ENCODE data around the gene MPRIP. TPM values are rescaled to one million over a fixed set of nuclear protein-coding genes. Genes with fewer than 3 reads are reported as not detected.

MPRIP gene
- total RNA-seq, 2 donors from 2014 or later = 235 to 252 TPM

GRCh38 chr17:17151962-17152361, 109.7 kb downstream of the MPRIP start:
- Histone ChIP-seq H3K4me1 (ENCODE audit: control insufficient read depth in 1 of 2, low read depth in 2 of 2) (peaks cover 20 to 29% of the 10 kb centered on the region in 2 donors), H3K36me3 (peaks cover 39% of the 10 kb centered on the region), H3K4me3 (no peak overlapping the region), H3K9me3 (no peaks in the 10 kb centered on the region), H3K27me3 (replicated peaks; ENCODE audit: insufficient read depth) (no peaks in the 10 kb centered on the region), H3K27ac (peak overlapping the region; percentile 69 to 86)
- TF ChIP-seq CTCF (IDR thresholded peaks at IDR 0.05) = no peak
- DNase-seq (ENCODE audit: low spot score) (peak; percentile 86), ATAC-seq (ENCODE audit: insufficient number of reproducible peaks, low FRiP score, low read depth) (peak; percentile 64)

GRCh38 chr17:17152385-17152784, 110.1 kb downstream of the MPRIP start:
- no peak overlapping the region for H3K4me3 ChIP-seq
- H3K36me3 ChIP-seq = peaks cover 39% of the 10 kb centered on the region
- ATAC-seq (ENCODE audit: insufficient number of reproducible peaks, low FRiP score, low read depth) (no peak), DNase-seq (ENCODE audit: low spot score) (no peak)
- TF ChIP-seq CTCF (IDR thresholded peaks at IDR 0.05) = no peak
- no peaks in the 10 kb centered on the region for H3K27me3 ChIP-seq (replicated peaks; ENCODE audit: insufficient read depth)
- no peaks in the 10 kb centered on the region for H3K9me3 ChIP-seq
- peak overlapping the region; percentile 42 to 86 for H3K27ac ChIP-seq
- peaks cover 20 to 29% of the 10 kb centered on the region in 2 donors for H3K4me1 ChIP-seq (ENCODE audit: control insufficient read depth in 1 of 2, low read depth in 2 of 2)

DNA sequence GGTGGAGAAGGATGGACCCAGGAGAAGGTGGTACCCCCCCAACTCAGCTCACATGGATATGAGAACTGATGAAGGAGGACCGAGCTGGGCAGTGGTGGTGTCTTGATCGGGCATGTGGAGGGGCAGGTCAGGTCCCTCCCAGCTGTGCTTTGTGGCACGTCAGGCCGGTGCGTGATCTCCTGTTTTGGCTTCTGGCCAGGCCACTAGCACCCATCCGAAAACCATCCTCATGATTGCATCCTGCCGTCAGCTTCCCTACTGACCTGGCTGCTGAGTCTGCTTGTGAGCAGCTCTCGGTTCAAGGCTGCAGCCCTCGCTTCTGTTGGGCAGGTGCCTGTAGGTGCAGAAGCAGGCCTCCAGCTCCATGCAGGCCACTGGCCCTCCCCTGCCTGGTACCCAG, 110.8 kb downstream of the MPRIP start:
- Histone ChIP-seq H3K27ac (no peak overlapping the region), H3K36me3 (peaks cover 44% of the 10 kb centered on the region), H3K27me3 (replicated peaks; ENCODE audit: insufficient read depth) (no peaks in the 10 kb centered on the region), H3K4me3 (no peak overlapping the region), H3K4me1 (ENCODE audit: control insufficient read depth in 1 of 2, low read depth in 2 of 2) (peaks cover 20 to 29% of the 10 kb centered on the region in 2 donors), H3K9me3 (no peaks in the 10 kb centered on the region)
- ATAC-seq (ENCODE audit: insufficient number of reproducible peaks, low FRiP score, low read depth) = no peak
- DNase-seq (ENCODE audit: low spot score) = no peak
- TF ChIP-seq CTCF (IDR thresholded peaks at IDR 0.05) = no peak

DNA sequence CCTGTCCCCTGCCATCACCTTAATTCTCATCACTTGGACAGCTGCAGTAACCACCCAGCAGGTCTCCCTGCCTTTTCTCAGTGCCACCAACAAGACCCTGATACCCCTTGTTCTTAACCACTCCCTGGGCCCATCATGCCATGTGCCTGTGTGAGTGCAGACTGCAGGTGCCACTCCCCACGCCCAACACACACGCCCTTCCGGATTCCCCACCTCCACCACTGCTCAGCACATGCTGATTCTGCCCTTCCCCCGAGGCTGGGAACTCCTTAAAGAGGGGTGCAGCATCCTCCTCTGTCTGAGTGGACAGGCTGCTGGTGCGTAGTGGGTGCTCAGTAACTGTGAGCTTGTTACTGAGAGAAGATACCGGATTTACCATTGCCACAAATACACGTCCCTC, 111.5 kb downstream of the MPRIP start:
- no peak for TF ChIP-seq CTCF (IDR thresholded peaks at IDR 0.05)
- H3K9me3 ChIP-seq = no peaks in the 10 kb centered on the region
- no peak for DNase-seq (ENCODE audit: low spot score)
- H3K27me3 ChIP-seq (replicated peaks; ENCODE audit: insufficient read depth) = no peaks in the 10 kb centered on the region
- no peak overlapping the region for H3K27ac ChIP-seq
- no peak overlapping the region for H3K4me3 ChIP-seq
- no peak for ATAC-seq (ENCODE audit: insufficient number of reproducible peaks, low FRiP score, low read depth)
- peaks cover 20 to 29% of the 10 kb centered on the region in 2 donors for H3K4me1 ChIP-seq (ENCODE audit: control insufficient read depth in 1 of 2, low read depth in 2 of 2)
- peaks cover 51% of the 10 kb centered on the region for H3K36me3 ChIP-seq

DNA sequence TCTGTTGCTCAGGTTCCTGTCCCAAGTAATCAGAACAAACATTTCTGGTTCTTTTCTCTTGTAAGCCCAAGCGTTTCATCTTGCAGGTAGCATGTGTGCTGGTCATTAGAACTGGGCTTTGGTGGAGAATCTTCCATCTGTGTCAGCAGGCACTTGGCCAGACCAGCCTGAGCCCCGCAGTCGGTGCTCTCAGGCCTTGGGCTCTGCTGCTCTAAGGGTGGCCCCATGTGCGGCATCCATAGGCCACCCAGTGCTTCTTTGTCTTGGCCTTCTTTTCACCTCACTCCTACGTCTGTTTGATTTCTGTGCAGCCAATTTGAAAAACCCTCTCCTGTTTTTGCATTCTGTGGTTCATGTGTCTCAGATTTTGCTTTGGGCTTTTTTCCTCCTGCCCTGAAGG, 112.3 kb downstream of the MPRIP start:
- ATAC-seq (ENCODE audit: insufficient number of reproducible peaks, low FRiP score, low read depth) (no peak), DNase-seq (ENCODE audit: low spot score) (no peak)
- Histone ChIP-seq H3K27me3 (replicated peaks; ENCODE audit: insufficient read depth) (no peaks in the 10 kb centered on the region), H3K4me3 (no peak overlapping the region), H3K27ac (no peak overlapping the region), H3K9me3 (no peaks in the 10 kb centered on the region), H3K36me3 (peaks cover 59% of the 10 kb centered on the region), H3K4me1 (ENCODE audit: control insufficient read depth in 1 of 2, low read depth in 2 of 2) (peaks cover 20 to 29% of the 10 kb centered on the region in 2 donors)
- TF ChIP-seq CTCF (IDR thresholded peaks at IDR 0.05) = no peak
